Spleen (tissue), 11 donors: Measurements from ENCODE around the gene CLK1. TPM values are rescaled to one million over a fixed set of nuclear protein-coding genes. Genes with fewer than 3 reads are reported as not detected.

ENCODE experiments used
- DNase-seq: peaks from one replicate; pipeline ENCODE4 v3.0.0-alpha.2; 2020
- H3K27ac ChIP-seq, 8 donors: fragments of 200-600 bp; sonication (generic) in 7 of 8; 1 replicate in 4 of 8; 2 replicates in 4 of 8; pipeline versions ENCODE4 v1.5.0 to v1.8.0; 2016 to 2021; ENCODE audit warnings: inconsistent platforms in 4 of 8, mild to moderate bottlenecking in 4 of 8, moderate library complexity in 1 of 8
- H3K27me3 ChIP-seq, 7 donors: fragments of 200-600 bp; sonication (generic) in 6 of 7; replicated peaks in 1 of 7; 1 replicate in 4 of 7; 2 replicates in 3 of 7; pipeline versions ENCODE4 v1.5.0 to v1.8.0; 2016 to 2021; ENCODE audit warnings: inconsistent platforms in 3 of 7, mild to moderate bottlenecking in 1 of 7
- H3K36me3 ChIP-seq, 6 donors: fragments of 200-600 bp; sonication (generic) in 5 of 6; 1 replicate in 4 of 6; 2 replicates in 2 of 6; pipeline versions ENCODE4 v1.5.0 to v1.8.0; 2016 to 2021; ENCODE audit warnings: inconsistent platforms in 2 of 6
- H3K4me1 ChIP-seq, 6 donors: fragments of 200-600 bp; sonication (generic) in 5 of 6; 1 replicate in 3 of 6; 2 replicates in 3 of 6; pipeline versions ENCODE4 v1.5.0 to v1.8.0; 2016 to 2021; ENCODE audit warnings: inconsistent platforms in 3 of 6
- H3K4me3 ChIP-seq, 8 donors: fragments of 200-600 bp; sonication (generic) in 7 of 8; 1 replicate in 4 of 8; 2 replicates in 4 of 8; pipeline versions ENCODE4 v1.5.0 to v1.8.0; 2016 to 2021; ENCODE audit warnings: inconsistent platforms in 4 of 8, mild to moderate bottlenecking in 4 of 8, moderate library complexity in 2 of 8
- H3K9me3 ChIP-seq, 8 donors: fragments of 200-600 bp; sonication (generic) in 7 of 8; 1 replicate in 4 of 8; 2 replicates in 4 of 8; pipeline versions ENCODE4 v1.5.0 to v1.8.0; 2016 to 2021; ENCODE audit warnings: inconsistent platforms in 4 of 8
- CTCF ChIP-seq, 11 experiments: fragments of 200-600 bp in 7 of 11; fragments of 450-650 bp in 4 of 11; sonication (generic) in 4 of 11; IDR thresholded peaks in 8 of 11; conservative IDR thresholded peaks in 3 of 11; 1 replicate in 7 of 11; 2 replicates in 4 of 11; pipeline versions ENCODE4 v1.4.0 to v1.8.0; 2016 to 2021; ENCODE audit warnings: antibody characterized with exemption in 11 of 11, inconsistent platforms in 4 of 11, mild to moderate bottlenecking in 1 of 11
- POLR2A ChIP-seq, 3 donors: fragments of 450-650 bp; IDR thresholded peaks; one replicate each; pipeline ENCODE4 v1.5.1; 2017; ENCODE audit warnings: antibody characterized with exemption in 3 of 3, mild to moderate bottlenecking in 1 of 3
- POLR2AphosphoS5 ChIP-seq, 3 donors: sonication (generic); formaldehyde crosslinking; IDR thresholded peaks; one replicate each; pipeline ENCODE4 v1.5.1; 2017; ENCODE audit warnings: antibody characterized with exemption in 3 of 3
- WGBS, 5 donors: extraction: QIAGEN DNeasy Blood & Tissue Kit in 3 of 5; methylation state at CpG; one replicate each; pipeline versions ENCODE4 v1.1.5 to v1.1.7; 2013 to 2018; 5-methylcytosine and 5-hydroxymethylcytosine counted together
- intact Hi-C: fragments of 100-400 bp; cut with DNase I; formaldehyde crosslinking; loops from one replicate; pipeline ENCODE4 v1.15.0; 2023; ENCODE audit warnings: low total_unique reads
- polyA plus RNA-seq, 3 donors: library from polyadenylated mRNA; stranded (reverse); fragments of 200-250 nt; gene quantifications; one replicate each; pipeline ENCODE4 v1.2.1, GENCODE V29; 2013
- total RNA-seq, 7 donors: library from RNA; depleted of rRNA in 3 of 7; stranded (reverse); fragments of >200 nt in 3 of 7; fragmentation: NEBNext Ultra II Directional in 4 of 7; extraction: Animal tissue kit (Norgen Biotek cat#: 25700) in 4 of 7; gene quantifications; one replicate each; pipeline versions ENCODE4 v1.1.0 to v1.2.1, GENCODE V29; 2016 to 2021
- donor health status: healthy with polysubstance abuse.
- donor health status: DM: no; HTN: no; CAD: no; lungs with moderate emphysema.
- donor health status: DM: no; HTN: no; CAD: no.
- donor health status: Bipolar disorder and iron deficiency.
- donor health status: healthy.
- donor health status: DM: no; HTN: no; CAD: no.
- donor health status: DM: yes; HTN: yes; CAD: no.

Gene CLK1
- total and polyA plus RNA-seq, 10 donors: 161 to 737 (median 217) TPM

GRCh38 chr2:200852605-200853004, 11.9 kb downstream of the CLK1 start:
- Histone ChIP-seq H3K4me1 (peaks cover 0 to 33% (median 14%) of the 10 kb centered on the region in 6 donors), H3K4me3 (no peak overlapping the region), H3K27me3 (no peaks in the 10 kb centered on the region), H3K9me3 (no peaks in the 10 kb centered on the region), H3K36me3 (peaks cover 8 to 79% (median 73%) of the 10 kb centered on the region in 6 donors), H3K27ac (no peak overlapping the region)
- intact Hi-C loops: no loop called here
- DNase-seq: no peak
- WGBS, 5 donors: 92 to 99% (median 95%) methylated on average over 2 of the region's 2 CpGs
- no peak for TF ChIP-seq POLR2A (IDR thresholded peaks at IDR 0.05)
- TF ChIP-seq CTCF (IDR thresholded peaks at IDR 0.05 in 8 of 11, conservative IDR thresholded peaks at IDR 0.05 in 3 of 11): no peak
- no peak for TF ChIP-seq POLR2AphosphoS5 (IDR thresholded peaks at IDR 0.05)

GRCh38 chr2:200851398-200852248, 12.8 kb downstream of the CLK1 start:
- intact Hi-C loops: no loop called here
- no peak for DNase-seq
- Histone ChIP-seq H3K4me1 (peaks cover 0 to 23% (median 5%) of the 10 kb centered on the region in 6 donors), H3K27me3 (no peaks in the 10 kb centered on the region), H3K4me3 (no peak overlapping the region), H3K36me3 (peaks cover 8 to 70% (median 63%) of the 10 kb centered on the region in 6 donors), H3K27ac (no peak overlapping the region), H3K9me3 (no peaks in the 10 kb centered on the region)
- TF ChIP-seq POLR2A (IDR thresholded peaks at IDR 0.05) (no peak), CTCF (IDR thresholded peaks at IDR 0.05 in 8 of 11, conservative IDR thresholded peaks at IDR 0.05 in 3 of 11) (no peak), POLR2AphosphoS5 (IDR thresholded peaks at IDR 0.05) (peak in 2 of 3 donors; percentile 58 to 67)
- WGBS, 5 donors: 92 to 100% (median 97%) methylated on average over 6 of the region's 6 CpGs

- 88 to 93% (median 91%) methylated on average over 14 of the region's 14 CpGs for WGBS, 5 donors
- Histone ChIP-seq H3K27ac (no peak overlapping the region), H3K4me3 (no peak overlapping the region), H3K4me1 (peaks cover 0 to 14% (median under 1%) of the 10 kb centered on the region in 6 donors), H3K36me3 (peaks cover 6 to 60% (median 54%) of the 10 kb centered on the region in 6 donors), H3K9me3 (no peaks in the 10 kb centered on the region), H3K27me3 (no peaks in the 10 kb centered on the region)
- no peak for TF ChIP-seq POLR2A (IDR thresholded peaks at IDR 0.05)
- TF ChIP-seq POLR2AphosphoS5 (IDR thresholded peaks at IDR 0.05): peak in 1 of 3 donors; percentile 45
- intact Hi-C loops: no loop called here
- DNase-seq: no peak
Measured at GRCh38 chr2:200850512-200851256, 13.8 kb downstream of the CLK1 start.

GRCh38 chr2:200847939-200848338, 16.5 kb downstream of the CLK1 start:
- TF ChIP-seq POLR2AphosphoS5 (IDR thresholded peaks at IDR 0.05): no peak
- TF ChIP-seq POLR2A (IDR thresholded peaks at IDR 0.05): no peak
- TF ChIP-seq CTCF (IDR thresholded peaks at IDR 0.05 in 8 of 11, conservative IDR thresholded peaks at IDR 0.05 in 3 of 11): no peak
- Histone ChIP-seq H3K9me3 (no peaks in the 10 kb centered on the region), H3K27ac (no peak overlapping the region), H3K36me3 (peaks cover 4 to 33% (median 26%) of the 10 kb centered on the region in 6 donors), H3K4me1 (no peaks in the 10 kb centered on the region), H3K4me3 (no peak overlapping the region), H3K27me3 (no peaks in the 10 kb centered on the region)
- no peak for DNase-seq
- 69 to 93% (median 86%) methylated on average over 4 of the region's 4 CpGs for WGBS, 5 donors
- intact Hi-C loops: no loop called here
